GM18520 (cell line): ENCODE results near the gene SNTA1.
"Not testable (repeated sequence)": the region's sequence is repeated elsewhere in the genome, so short reads cannot be mapped to it uniquely, and the experiment has no call there.

ENCODE experiments used
- ATAC-seq: cut with Tn5 transposase; IDR thresholded peaks from one replicate; pipeline ENCODE4 v1.9.1; 2021; ENCODE audit not compliant: unreplicated experiment

Gene SNTA1

DNA sequence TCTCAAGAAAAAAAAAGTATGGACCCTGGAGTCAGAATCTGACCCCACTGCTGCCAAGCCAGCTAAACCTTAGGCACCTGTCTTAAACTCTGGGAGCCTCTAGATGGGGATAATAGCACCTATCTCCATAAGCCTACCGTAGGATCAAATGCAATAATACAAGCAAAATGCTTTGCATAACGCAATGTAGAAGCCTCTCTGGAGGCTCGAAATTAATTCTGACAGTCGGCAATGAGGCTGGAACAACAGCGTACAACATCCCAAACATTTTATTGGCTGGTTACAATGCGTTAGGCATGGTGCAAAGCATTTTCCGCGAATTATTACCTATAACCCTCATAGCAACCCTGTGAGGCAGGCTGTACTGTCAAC lies 42.8 kb downstream of the SNTA1 start:
- ATAC-seq = no peak

DNA sequence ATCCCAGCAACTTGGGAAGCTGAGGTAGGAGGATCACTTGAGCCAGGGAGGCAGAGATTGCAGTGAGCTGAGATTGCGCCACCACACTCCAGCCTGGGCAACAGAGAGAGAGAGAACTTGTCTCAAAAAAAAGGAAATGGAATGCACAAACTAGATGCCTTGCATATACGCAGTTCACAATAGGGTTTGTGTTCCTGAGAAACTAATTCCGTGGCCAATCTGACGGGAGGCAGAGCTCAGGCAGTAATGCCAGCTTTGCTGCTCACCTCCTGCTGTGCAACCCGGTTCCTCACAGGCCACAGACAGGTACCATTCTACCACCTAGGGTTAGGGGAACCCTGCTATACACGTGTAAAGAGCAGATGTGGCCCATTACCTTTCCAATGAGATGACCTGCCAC lies 43.6 kb downstream of the SNTA1 start:
- ATAC-seq = no peak

DNA sequence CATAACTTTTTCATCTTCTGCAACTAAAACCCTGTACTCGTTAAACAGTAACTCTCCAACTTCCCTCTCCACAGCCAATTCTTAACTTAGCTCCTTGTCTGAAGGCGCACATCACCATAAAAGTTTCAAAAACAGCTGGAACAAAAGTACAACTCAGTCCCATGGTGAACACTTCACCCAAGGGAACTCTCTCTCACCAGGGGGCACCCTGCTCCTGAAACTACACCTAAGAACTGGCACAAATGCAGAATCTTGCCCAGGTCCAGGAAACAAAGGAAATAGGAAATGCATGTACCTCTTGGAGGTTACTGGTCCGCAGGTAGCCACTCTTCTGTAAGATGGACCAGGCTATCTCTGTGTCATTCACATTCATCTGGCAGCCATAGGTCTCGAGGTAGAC lies 48.8 kb downstream of the SNTA1 start:
- no peak for ATAC-seq

DNA sequence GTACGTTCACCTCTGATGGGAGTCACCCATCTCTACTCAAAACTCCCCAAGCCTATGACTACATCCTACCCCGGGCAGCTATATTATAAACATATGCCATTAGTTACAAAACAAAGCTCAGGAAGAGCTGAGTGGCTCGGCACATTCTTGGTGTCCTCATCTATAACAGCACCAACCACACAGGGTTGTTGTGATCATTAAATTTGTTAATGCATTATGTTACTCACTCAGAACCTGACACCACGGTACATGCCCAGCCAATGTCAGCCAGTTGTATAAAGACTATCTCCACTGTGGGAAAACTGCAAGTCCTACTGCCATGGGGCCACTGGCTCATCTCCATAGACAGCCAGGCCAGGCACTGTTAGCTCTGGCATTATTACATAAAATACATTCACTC lies 50.0 kb downstream of the SNTA1 start:
- no peak for ATAC-seq

DNA sequence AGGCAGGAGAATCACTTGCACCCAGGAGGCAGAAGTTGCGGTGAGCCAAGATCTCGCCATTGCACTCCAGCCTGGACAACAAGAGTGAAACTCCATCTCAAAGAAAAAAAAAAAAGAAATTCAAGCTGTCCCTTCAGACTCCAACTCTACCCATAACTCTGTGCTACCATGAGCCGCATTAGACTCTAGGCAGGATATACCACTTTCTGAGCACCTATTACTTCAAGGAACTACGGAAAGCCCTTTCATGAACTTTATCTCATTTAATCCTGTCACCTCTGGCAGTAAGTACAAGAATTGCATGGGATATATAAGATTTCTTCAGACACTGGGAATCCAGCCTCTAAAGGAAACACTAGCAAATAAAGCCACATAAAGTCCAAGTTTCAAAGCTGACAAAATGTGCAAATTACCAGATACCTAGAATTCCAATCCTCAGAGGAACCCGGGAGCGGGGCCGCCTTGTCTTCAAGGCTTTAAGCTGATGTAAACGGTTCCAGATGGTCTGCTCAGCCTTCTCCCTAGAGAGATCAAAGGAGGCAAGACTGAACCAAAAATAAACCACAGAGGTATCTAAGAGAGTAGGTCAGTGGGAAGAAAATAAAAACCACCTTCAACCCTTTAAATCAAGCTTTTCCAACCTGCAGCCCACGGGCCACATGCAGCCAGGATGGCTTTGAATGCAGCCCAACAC lies 51.7 kb downstream of the SNTA1 start:
- no peak for ATAC-seq

DNA sequence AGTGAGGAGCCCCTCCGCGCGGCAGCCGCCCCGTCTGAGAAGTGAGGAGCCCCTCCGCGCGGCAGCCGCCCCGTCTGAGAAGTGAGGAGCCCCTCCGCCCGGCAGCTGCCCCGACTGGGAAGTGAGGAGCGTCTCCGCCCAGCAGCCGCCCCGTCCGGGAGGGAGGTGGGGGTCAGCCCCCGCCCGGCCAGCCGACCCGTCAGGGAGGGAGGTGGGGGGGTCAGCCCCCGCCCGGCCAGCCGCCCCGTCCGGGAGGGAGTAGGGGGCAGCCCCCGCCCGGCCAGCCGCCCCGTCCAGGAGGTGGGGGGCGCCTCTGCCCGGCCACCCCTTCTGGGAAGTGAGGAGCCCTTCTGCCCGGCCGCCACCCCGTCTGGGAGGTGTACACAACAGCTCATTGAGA lies 54.2 kb downstream of the SNTA1 start:
- ATAC-seq = not testable (repeated sequence)

DNA sequence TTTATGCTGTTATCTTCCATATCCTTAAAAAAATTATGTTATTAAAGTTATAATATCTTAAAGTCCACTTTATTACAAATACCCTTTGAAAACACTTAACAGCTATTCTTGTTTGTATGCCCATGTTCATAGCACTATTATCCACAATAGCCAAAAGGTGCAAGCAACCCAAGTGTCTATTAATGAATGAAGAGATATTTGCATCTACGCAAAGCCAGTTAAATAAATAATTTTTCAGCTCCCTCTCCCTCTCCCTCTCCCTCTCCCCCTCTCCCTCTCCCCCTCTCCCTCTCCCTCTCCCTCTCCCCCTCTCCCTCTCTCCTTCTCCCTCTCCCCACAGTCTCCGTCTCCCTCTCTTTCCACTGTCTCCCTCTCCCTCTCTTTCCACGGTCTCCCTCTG lies 55.3 kb downstream of the SNTA1 start:
- no peak for ATAC-seq

DNA sequence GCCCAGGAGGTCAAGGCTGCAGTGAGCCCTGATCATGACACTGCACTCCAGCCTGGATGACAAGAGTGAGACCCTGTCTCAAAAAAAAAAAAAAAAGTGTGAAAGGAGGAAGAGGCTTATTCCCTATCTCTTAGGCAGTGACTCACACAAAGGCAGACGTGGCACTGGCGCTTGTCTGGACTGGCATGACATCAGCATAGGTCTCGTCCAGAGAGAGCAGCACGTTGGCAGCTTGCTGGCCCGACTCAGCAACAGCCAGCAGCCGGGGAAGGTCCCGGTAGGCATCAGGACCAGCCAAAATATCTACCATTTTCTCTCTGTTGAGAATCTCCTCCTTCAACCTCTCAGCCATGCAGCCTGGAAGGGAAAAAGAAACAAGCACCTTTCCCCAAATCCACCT lies 56.4 kb downstream of the SNTA1 start:
- ATAC-seq = no peak

DNA sequence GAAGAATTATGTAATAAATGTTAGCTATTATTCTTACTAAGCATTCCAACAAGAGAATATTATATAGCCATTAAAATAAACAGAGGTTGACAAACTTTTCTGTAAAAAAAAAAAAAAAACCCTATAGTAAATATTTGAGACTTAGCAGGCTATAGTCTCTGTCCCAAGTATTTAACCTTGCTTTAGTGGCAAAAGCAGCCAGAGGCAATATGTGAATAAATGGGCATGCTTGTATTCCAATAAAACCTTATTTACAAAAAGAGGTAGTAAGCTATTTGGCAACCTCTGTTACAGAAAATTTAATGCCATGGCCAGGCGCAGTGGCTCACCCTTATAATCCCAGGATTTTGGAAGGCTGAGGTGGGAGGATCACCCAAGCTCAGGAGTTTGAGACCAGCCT lies 56.9 kb downstream of the SNTA1 start:
- no peak for ATAC-seq

DNA sequence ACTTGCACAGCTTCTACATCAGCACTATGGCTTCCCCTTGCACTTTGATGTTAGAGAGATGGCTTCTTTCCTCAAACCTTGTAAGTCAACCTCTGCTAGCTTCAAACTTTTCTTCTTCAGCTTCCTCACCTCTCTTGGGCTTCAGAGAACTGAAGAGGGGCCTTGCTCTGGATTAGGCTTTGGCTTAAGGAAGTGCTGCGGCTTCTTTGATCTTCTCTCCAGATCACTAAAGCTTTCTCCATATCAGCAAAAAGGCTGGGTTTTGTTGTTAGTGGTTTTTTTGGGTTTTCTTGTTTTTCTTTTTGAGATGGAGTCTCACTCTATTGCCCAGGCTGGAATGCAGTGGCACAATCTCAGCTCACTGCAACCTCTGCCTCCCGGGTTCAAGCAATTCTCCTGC lies 66.2 kb downstream of the SNTA1 start:
- no peak for ATAC-seq

DNA sequence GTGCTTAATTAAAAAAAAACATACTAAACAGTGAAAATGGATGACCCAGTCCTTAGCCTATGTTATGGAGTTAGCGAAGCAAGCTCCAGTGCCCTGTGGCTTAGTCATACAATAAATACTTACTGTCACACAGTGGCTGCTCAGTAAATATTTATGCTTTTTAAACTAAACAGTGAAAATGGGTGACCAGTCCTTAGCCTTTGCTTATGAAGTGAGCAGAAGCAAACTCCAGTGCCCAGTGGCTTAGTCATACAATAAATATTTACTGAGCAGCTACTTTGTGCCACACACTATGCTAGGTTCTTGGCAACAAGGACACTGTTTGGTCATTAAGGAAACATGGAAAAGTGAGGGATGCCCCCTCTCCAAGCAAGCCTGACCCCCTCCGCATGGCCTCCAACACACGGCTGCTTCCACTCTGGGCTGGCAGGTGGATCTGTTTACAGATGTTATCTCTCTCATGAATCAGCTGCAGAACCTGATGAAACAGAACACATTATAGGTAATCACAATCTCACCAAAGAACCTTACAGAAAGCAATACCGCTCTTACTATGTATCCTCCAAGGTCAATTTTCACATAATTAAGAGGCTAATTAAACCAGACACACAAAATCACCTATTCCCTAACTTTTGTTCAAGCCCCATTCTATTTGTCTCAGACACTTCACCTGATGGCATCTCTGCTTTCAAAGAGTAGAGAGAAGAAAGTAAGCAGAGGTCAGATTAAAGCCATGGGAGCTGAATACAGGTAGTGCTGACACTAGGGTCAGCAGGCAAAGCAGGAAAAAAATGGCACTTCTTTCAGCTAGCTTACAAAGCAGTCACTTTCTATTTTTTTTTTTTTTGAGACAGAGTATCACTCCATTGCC lies 69.6 kb downstream of the SNTA1 start:
- ATAC-seq = no peak

DNA sequence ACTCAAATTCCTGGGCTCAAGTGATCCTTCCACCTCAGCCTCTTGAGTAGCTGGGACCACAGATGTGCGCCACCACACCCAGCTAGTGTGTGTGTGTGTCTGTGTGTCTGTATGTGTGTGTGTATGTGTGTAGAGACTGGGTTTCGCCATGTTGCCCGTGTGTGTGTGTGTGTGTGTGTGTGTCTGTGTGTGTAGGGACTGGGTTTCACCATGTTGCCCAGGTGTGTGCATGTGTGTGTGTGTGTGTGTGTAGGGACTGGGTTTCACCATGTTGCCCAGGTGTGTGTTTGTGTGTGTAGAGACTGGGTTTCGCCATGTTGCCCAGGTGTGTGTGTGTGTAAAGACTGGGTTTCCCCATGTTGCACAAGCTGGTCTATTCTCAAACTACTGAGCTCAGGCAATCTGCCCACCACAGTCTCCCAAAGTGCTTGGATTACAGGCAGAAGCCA lies 70.5 kb downstream of the SNTA1 start:
- no peak for ATAC-seq

DNA sequence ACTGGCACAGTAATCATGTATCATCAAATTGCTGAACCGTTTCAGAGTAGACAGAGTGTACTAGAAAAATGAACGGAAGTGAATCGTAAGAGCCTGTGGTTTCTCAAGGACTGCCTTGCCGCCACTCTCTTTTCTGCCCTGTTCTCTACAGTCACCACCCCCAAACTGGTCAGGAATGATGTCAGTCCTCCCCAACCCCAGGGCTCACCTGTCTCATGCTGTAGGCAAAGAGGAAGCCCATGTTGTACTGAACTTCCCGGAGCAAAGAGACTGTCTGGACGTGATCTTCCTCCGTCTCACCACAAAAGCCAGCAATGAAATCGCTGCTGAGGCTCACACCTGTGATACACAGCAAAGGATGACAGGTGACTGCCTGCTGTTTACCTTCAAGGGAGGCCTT lies 73.3 kb downstream of the SNTA1 start:
- ATAC-seq = no peak

DNA sequence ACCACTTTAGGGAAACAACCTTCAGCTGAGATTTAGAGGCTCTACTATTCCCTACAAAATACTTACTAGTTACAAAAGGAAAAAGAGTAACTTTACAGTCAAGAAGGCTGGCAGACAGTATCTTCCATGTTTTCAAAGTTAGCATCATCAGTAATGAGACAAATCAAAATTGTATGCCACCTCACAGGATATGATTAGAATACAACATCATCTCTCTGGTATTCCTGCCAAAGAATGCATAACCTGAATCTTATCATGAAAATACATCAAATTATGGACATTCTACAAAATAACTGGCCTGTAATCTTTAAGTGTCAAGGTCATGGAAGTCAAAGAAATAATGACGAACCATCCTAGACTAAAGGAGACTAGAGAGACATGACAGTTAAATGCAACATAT lies 80.7 kb downstream of the SNTA1 start:
- ATAC-seq = no peak

DNA sequence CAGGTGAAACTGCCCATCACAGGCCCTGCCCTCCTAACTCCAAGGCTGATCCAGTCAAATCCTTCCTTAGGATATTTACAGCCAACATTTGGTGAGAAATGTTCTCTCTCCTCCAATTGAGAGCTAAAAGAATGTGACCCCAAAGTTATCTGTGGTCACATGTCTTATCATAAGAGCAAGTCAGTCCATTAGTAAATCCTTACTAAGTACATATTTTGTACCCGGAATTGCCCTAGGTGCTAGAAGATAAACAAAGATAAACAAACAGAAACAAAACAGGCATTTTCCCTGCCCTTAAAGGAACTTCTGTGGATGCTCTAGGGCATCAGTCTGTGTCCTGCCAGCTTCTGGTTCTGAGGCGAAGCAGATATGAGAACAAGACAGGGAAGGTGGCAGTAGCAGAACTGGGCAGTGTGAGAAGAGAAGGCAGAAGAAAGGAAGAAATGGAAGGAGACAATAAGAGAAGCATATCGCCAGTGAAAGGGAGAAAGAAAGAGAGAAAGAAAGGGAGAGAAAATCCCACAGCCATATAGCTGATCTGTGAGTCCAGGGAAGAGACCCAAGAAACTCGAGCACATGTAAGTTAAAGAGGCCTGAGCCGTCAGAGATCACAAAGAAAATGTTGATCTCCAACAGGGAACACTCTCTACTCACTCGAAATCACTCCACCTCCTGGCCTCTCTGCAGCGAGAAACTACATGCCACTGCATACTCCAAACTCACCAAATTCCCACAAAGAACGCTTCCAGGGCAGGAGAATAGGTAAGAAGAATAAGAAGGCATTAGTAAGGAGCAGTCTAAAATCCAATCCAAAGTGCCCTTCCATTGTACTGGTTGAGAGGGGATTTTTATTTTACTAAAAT lies 83.9 kb downstream of the SNTA1 start:
- no peak for ATAC-seq
